ENCODE data around the gene TNFSF18. TPM values are rescaled to one million over a fixed set of nuclear protein-coding genes. Genes with fewer than 3 reads are reported as not detected.

The TNFSF18 gene
- total RNA-seq, 1 experiment from 2014 or later = 1.6 TPM

- Histone ChIP-seq H3K79me2 (ENCODE audit: insufficient read depth, low read length) (no peaks in the 10 kb centered on the region), H3K9me3 (ENCODE audit: control insufficient read depth in 1 of 2, insufficient read depth in 1 of 2, low read depth in 1 of 2, low read length in 2 of 2) (no peaks in the 10 kb centered on the region), H3K4me2 (ENCODE audit: low read length) (no peak overlapping the region), H3K9ac (ENCODE audit: low read length) (no peak overlapping the region), H3K27ac (ENCODE audit: low read depth, low read length) (no peak overlapping the region), H3K36me3 (ENCODE audit: control insufficient read depth in 1 of 2, insufficient read depth in 2 of 2, low read length in 2 of 2) (no peaks in the 10 kb centered on the region), H2AFZ (ENCODE audit: low read depth, low read length, poor library complexity, severe bottlenecking) (no peak overlapping the region), H3K4me1 (ENCODE audit: control insufficient read depth in 1 of 2, insufficient read depth in 2 of 2, low read length in 2 of 2) (no peaks in the 10 kb centered on the region), H3K27me3 (ENCODE audit: insufficient read depth, low read length) (no peaks in the 10 kb centered on the region), H4K20me1 (ENCODE audit: insufficient read depth) (no peaks in the 10 kb centered on the region), H3K4me3 (replicated peaks in 1 of 2; ENCODE audit: low read depth in 1 of 2, low read length in 2 of 2) (no peak overlapping the region), H3K9me2 (ENCODE audit: insufficient read depth) (no peaks in the 10 kb centered on the region)
- RAD21 ChIA-PET (ENCODE audit: low non-redundant PET in 1 of 2, low total read pairs in 2 of 2, uncharacterized antibody in 2 of 2, unreplicated experiment in 2 of 2) = no interaction called here
- DNase-seq (ENCODE audit: low read depth, low spot score) (no peak), ATAC-seq (no peak)
- intact Hi-C loops (cut with micrococcal nuclease) = no loop called here
- CTCF ChIA-PET = no interaction called here
- TF ChIP-seq FOSL1 (IDR thresholded peaks at IDR 0.05; ENCODE audit: low read depth) (no peak), CBX3 (IDR thresholded peaks at IDR 0.05; ENCODE audit: low read depth) (no peak), SRF (IDR thresholded peaks at IDR 0.05; ENCODE audit: low read depth) (no peak), SIN3A (IDR thresholded peaks at IDR 0.05; ENCODE audit: low read depth) (no peak), REST (IDR thresholded peaks at IDR 0.05; ENCODE audit: low read depth) (no peak), YY1 (IDR thresholded peaks at IDR 0.05; ENCODE audit: extremely low read depth, insufficient replicate concordance, low read depth, low read length) (no peak), MAX (IDR thresholded peaks at IDR 0.05) (no peak), ELF1 (IDR thresholded peaks at IDR 0.05; ENCODE audit: borderline replicate concordance, low read depth) (no peak), RAD21 (IDR thresholded peaks at IDR 0.05; ENCODE audit: low read depth) (no peak), POLR2AphosphoS5 (IDR thresholded peaks at IDR 0.05; ENCODE audit: low read depth, low read length) (no peak), CEBPB (IDR thresholded peaks at IDR 0.05; ENCODE audit: low read depth) (no peak), EZH2phosphoT487 (IDR thresholded peaks at IDR 0.05; ENCODE audit: borderline replicate concordance) (no peak), CTCF (IDR thresholded peaks at IDR 0.05 in 2 of 3, conservative IDR thresholded peaks at IDR 0.05 in 1 of 3; ENCODE audit: borderline replicate concordance in 1 of 3, insufficient read depth in 1 of 3, low read depth in 2 of 3, low read length in 2 of 3) (no peak), ZBTB33 (IDR thresholded peaks at IDR 0.05; ENCODE audit: extremely low read depth, insufficient replicate concordance, low read length) (no peak), ZNF274 (IDR thresholded peaks at IDR 0.05; ENCODE audit: low read depth, low read length) (no peak), TCF7L2 (IDR thresholded peaks at IDR 0.05; ENCODE audit: borderline replicate concordance, extremely low read depth, insufficient read depth, insufficient read length) (no peak), EZH2 (IDR thresholded peaks at IDR 0.05) (no peak), EGR1 (IDR thresholded peaks at IDR 0.05; ENCODE audit: low read depth) (no peak)
- POLR2A ChIA-PET = no interaction called here
- BruUV-seq (replicated peaks) = no TSS peak
These were observed 36.6 kb downstream of the TNFSF18 start for GRCh38 chr1:173014160-173014559.

All from HCT116 (cell line).